Measurements from ENCODE around the gene MYO10.

The MYO10 gene

GRCh38 chr5:16856531-16856930 is 79.6 kb downstream of the MYO10 start:
- TF ChIP-seq CTCF (IDR thresholded peaks at IDR 0.05; ENCODE audit: unreplicated experiment in 3 of 3): no peak
- no peak overlapping the region for H3K27ac Mint-ChIP-seq
- H3K9me3 Mint-ChIP-seq: no peaks in the 10 kb centered on the region
- H3K27me3 Mint-ChIP-seq (ENCODE audit: low read depth): no peaks in the 10 kb centered on the region
- H3K4me3 Mint-ChIP-seq: no peak overlapping the region
- peaks cover 7% of the 10 kb centered on the region for H3K36me3 Mint-ChIP-seq (ENCODE audit: low read depth)
- peaks cover 58% of the 10 kb centered on the region for H3K4me1 Mint-ChIP-seq

GRCh38 chr5:16855898-16856297 is 80.2 kb downstream of the MYO10 start:
- no peak for TF ChIP-seq CTCF (IDR thresholded peaks at IDR 0.05; ENCODE audit: unreplicated experiment in 3 of 3)
- Mint-ChIP-seq H3K4me1 (peaks cover 63% of the 10 kb centered on the region), H3K36me3 (ENCODE audit: low read depth) (peaks cover 6% of the 10 kb centered on the region), H3K27me3 (ENCODE audit: low read depth) (no peaks in the 10 kb centered on the region), H3K4me3 (no peak overlapping the region), H3K27ac (peak overlapping the region; percentile 15 to 47 (median 20)), H3K9me3 (no peaks in the 10 kb centered on the region)

GRCh38 chr5:16855485-16855884 is 80.6 kb downstream of the MYO10 start:
- TF ChIP-seq CTCF (IDR thresholded peaks at IDR 0.05; ENCODE audit: unreplicated experiment in 3 of 3): no peak
- no peaks in the 10 kb centered on the region for H3K9me3 Mint-ChIP-seq
- H3K4me3 Mint-ChIP-seq: no peak overlapping the region
- peaks cover 6% of the 10 kb centered on the region for H3K36me3 Mint-ChIP-seq (ENCODE audit: low read depth)
- peaks cover 60% of the 10 kb centered on the region for H3K4me1 Mint-ChIP-seq
- H3K27ac Mint-ChIP-seq: peak overlapping the region; percentile 15 to 47 (median 20)
- no peaks in the 10 kb centered on the region for H3K27me3 Mint-ChIP-seq (ENCODE audit: low read depth)

- no peak overlapping the region for H3K27ac Mint-ChIP-seq
- H3K9me3 Mint-ChIP-seq: no peaks in the 10 kb centered on the region
- no peak overlapping the region for H3K4me3 Mint-ChIP-seq
- no peak for TF ChIP-seq CTCF (IDR thresholded peaks at IDR 0.05; ENCODE audit: unreplicated experiment in 3 of 3)
- H3K27me3 Mint-ChIP-seq (ENCODE audit: low read depth): no peaks in the 10 kb centered on the region
- peaks cover 4% of the 10 kb centered on the region for H3K36me3 Mint-ChIP-seq (ENCODE audit: low read depth)
- H3K4me1 Mint-ChIP-seq: peaks cover 52% of the 10 kb centered on the region
These were observed 81.7 kb downstream of the MYO10 start for GRCh38 chr5:16854351-16854750.

GRCh38 chr5:16853518-16853917 is 82.6 kb downstream of the MYO10 start:
- peaks cover 52% of the 10 kb centered on the region for H3K4me1 Mint-ChIP-seq
- peaks cover 9% of the 10 kb centered on the region for H3K36me3 Mint-ChIP-seq (ENCODE audit: low read depth)
- peak overlapping the region in 1 of 3 experiments; percentile 22 for H3K27ac Mint-ChIP-seq
- TF ChIP-seq CTCF (IDR thresholded peaks at IDR 0.05; ENCODE audit: unreplicated experiment in 3 of 3): no peak
- H3K4me3 Mint-ChIP-seq: no peak overlapping the region
- H3K9me3 Mint-ChIP-seq: no peaks in the 10 kb centered on the region
- no peaks in the 10 kb centered on the region for H3K27me3 Mint-ChIP-seq (ENCODE audit: low read depth)

GRCh38 chr5:16852251-16853005 is 83.7 kb downstream of the MYO10 start:
- no peak overlapping the region for H3K27ac Mint-ChIP-seq
- no peaks in the 10 kb centered on the region for H3K27me3 Mint-ChIP-seq (ENCODE audit: low read depth)
- no peaks in the 10 kb centered on the region for H3K9me3 Mint-ChIP-seq
- no peak for TF ChIP-seq CTCF (IDR thresholded peaks at IDR 0.05; ENCODE audit: unreplicated experiment in 3 of 3)
- peaks cover 52% of the 10 kb centered on the region for H3K4me1 Mint-ChIP-seq
- H3K36me3 Mint-ChIP-seq (ENCODE audit: low read depth): peaks cover 7% of the 10 kb centered on the region
- H3K4me3 Mint-ChIP-seq: no peak overlapping the region

Data from nephron (organoid).